ENCODE data around the gene ZC3H18.
"Not testable (repeated sequence)": the region's sequence is repeated elsewhere in the genome, so short reads cannot be mapped to it uniquely, and the experiment has no call there.

The ZC3H18 gene

DNA sequence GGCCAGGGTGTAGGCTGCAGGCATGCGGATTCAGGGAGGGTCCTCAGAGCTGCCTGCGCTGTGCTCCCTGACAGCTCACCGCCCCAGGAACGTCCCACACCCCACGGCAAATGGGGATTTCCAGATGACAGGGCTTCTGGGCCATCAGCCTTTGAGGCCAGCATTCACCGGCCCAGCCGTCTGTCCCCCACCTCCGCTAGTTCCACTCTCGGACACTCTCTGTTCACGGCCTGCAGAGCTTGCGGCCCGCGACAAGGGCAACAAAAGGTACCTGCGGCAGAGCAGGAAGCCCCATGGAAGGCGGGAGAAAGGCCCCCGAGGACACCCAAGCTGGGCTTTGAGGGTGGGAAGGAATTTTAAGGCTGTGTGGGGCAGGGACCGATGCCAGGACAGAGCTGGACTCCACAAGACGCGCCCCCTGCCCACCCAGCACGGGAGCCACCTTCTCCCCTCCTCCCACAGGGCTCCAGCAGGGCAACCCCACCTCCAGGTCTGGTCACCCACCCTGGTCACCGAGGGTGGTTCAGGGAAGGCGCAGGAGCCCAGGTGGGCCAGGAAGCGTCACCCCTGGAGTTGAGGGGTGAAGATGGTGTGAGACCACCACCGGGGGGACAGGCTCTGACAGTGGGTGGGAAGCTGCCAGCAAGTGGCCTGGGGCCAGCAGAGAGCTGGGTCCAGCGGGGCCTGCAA lies 86.2 kb downstream of the ZC3H18 start:
- peak in 2 of 3 donors; percentile 31 to 40 for DNase-seq

DNA sequence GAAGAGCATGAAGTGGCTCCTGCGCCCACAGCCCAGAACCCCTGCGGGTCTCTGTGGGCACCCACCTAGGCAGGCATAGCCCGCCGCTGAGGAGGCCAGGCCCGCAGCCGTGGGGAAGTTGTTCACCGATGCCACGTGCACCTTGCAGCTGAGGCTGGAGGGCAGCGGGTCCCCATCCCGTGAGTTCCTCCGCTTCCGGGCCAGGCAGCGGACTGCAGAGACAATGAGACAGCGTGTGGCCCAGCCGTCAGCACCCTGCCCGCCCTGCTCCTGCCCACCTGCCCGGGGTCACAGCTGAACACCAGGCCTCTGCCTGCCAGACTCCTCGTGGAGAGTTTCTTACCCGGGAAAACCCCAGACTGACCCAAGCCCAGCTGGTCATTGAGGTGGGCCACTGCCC lies 87.2 kb downstream of the ZC3H18 start:
- no peak for DNase-seq

DNA sequence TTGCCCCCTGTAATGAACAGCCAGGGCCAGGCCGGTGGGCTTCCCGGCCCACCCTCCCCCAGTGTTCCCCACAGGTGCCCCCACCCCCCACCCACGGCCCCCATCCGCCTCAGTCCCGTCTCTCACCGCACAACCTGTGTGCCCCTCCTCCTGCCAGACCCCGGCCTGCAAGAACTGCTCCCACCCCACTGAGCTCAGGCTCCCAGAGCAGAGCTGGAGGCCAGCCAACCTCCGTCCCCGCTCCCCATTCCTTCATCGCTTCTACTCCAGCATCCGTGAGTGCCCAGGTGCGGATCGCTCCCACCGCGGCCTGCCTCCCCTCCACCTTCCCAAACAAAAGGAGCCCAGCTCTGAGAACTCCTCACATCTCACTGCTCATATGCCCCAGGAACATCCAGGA lies 88.5 kb downstream of the ZC3H18 start:
- no peak for DNase-seq

DNA sequence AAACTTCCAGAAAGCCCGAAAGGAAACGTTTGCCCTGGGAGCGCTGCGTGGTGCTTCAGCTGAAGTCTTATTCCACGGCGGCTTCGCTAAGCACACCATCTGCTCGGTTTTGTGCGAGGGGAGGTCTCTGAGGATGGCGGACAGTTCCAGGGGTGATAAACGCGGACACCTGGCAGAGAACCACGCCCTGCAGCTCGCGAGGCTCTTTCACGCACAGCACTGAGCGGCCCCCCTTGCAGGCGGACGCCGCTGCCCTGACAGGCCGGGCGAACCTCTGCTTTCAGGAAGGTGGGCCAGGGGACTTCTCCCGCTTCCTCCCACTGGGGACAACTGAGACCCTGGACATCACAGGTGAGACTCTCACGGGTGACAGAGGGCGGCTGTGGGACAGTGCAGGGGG lies 89.0 kb downstream of the ZC3H18 start:
- DNase-seq, result no peak

DNA sequence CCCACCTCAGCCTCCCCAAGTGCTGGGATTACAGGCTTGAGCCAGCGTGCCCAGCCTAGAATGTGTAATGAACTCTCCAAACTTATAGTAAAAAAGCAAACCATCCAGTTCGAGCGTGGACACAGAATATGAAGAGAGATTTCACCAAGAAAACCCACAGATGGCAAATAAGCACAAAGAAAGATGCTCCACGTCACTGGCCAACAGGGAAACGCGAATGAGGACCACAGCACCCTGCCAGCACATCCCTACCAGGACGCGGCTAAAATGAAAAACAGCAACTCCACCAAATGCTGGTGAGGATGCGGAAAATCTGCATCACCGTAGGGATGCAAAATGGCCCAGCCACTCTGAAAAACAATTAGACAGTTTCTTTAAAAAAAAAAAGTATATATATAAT lies 91.3 kb downstream of the ZC3H18 start:
- DNase-seq, result no peak

DNA sequence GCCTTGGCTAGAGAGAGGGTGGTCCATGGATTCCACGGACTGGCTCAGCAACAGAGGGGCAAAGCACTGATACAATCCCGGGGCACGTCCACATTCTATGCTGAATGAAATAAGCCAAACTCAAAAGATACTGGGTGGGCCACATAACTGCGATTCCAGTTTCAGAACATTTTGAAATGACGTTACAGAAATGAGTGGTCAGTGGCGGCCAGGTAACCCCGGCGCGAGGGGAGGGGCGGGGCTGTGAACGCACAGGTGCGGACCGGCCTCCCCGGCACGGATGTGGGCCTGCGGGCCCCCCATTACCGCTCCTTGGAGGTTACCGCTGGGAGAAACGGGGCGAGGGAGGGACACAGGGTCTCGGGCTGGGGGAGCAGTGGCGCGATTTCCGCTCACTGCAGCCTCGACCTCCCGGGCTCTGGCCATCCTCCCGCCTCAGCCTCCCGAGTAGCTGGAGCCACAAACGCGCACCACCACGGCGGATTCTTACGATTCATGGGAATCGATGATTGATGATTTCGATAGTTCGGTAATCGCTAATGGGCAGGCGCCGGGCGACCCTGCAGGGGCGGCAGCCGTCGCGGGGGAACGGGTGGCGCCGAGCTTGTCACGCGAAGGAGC lies 92.1 kb downstream of the ZC3H18 start:
- no peak for DNase-seq

DNA sequence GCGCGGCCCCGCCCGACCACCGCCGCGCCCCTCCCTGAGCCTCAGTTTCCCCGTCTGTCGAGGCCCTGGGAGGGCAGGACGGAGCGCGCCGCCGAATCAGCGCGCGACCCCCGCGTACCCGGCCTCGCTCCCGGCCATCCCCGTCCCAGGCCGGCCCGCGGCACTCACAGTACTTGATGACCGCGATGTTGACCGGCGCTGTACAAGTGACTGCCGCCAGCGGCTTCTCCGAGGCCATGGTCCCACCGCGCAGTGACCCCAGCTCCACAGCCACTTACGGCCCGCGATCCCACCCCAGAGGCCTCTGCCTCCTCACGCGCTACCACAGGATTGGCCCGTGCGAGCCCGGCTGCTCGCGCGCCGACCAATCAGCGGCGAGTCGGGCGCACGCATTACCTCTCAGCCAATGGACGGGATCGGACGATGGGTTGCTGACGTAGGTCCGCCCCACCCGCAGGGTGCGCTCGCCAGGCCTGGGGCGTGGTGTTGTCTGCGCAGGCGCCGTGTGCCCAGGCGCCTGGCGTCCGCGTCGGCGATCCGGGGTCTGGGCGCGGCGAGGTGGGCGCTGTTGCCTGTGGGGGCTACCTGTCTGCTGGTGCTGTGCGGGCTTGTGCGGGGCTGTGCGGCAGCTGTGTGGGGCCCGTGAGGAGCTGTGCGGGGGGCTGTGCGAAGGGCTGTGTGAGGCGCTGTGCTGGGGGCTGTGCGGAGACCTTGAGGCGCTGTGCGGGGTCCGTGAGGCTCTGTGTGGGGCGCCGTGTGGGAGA lies 92.8 kb downstream of the ZC3H18 start, which contains the start of gene MVD:
Gene MVD (minus strand): TSS at position 249 of the 764 bp plus-strand sequence. CDS start 11 bp downstream, at position 238.
- peak; percentile 99 for DNase-seq

DNA sequence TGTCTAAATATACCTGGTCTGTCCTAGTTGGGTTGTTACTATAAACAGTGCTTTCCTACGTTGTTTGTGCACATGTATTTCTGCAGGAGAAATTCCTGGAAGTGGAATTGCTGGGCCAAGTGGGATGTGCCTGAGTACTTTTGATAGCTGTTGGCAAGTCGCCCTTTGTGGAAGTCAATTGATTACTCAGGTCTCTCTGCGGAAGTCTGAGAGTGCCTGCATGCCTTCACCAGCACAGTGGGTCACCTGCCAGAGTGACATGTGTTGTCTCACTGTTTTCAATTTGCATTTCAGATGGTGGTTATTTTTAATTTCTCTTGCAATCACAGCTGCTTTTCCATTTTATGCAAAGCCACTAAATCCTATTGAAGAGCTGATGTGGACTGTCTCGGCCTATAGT lies 94.9 kb downstream of the ZC3H18 start:
- no peak for DNase-seq

DNA sequence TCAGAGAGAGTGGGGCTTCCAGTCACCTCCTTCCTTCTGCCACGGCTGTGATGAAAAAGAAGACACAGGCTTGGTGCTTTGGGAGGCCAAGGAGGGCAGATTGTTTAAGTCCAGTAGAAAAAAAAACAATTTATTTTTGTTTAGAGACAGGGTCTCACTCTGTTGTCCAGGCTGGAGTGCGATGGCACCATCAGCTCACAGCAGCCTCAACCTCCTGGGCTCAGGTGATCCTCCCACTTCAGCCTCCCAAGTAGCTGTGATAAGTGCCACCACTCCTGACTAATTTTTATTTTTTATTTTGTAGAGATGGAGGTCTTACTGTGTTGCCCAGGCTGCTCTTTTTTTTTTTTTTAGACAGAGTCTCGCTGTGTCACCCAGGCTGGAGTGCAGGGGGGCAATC lies 95.4 kb downstream of the ZC3H18 start:
- no peak for DNase-seq

DNA sequence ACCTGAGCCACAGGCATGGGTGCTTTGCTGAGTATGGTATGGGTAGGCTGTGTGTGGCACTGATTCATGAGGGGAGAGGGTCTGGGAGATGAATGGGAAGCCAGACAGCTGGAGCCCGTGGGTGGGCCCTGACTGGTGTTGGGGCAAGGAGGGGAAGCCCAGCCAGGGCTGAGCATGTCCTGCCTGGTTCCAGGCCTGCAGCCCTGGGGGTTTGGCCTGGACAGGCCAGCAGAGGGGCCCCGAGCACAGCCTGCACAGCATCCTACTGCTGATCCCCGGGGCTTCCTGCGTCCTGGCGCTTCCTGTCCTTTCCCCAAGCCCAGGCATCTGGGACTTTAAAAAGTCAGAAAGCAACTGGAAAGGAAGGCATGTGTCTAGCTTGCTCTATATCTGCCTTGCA lies 97.3 kb downstream of the ZC3H18 start:
- peak; percentile 40 to 65 (median 51) for DNase-seq

DNA sequence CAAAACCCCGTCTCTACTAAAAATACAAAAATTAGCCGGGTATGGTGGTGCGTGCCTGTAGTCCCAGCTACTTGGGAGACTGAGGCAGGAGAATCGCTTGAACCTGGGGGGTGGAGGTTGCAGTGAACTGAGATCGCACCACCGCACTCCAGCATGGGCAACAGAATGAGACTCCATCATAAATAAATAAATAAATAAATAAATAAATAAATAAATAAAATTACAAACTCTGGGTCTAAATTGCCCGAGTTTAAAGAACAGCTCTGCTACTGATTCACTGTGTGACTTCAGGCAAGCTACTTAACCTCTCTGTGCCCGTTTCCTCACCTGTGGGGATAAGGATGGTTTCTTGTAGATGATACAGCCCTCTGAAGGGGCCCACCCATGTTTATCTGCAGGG lies 99.3 kb downstream of the ZC3H18 start:
- not testable (repeated sequence) for DNase-seq

DNA sequence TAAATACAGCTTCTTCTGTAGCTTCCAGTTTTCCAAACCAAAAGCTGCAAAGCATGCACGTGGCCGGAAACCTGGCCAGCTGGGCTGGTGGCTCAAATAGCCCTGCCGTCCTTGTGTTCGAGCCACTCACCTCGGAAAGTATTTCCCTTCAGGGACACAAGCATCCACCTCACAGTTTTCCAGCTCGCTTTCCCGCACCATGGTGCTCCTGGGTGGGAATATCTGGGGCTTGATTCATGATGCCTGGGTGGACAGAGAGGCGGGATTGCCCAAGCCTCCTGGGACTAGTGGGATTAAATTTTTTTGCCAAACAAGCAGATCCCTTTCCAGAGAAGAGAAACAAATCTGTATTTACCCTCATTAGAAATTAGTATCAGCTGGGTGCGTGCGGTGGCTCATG lies 99.8 kb downstream of the ZC3H18 start:
- no peak for DNase-seq

DNA sequence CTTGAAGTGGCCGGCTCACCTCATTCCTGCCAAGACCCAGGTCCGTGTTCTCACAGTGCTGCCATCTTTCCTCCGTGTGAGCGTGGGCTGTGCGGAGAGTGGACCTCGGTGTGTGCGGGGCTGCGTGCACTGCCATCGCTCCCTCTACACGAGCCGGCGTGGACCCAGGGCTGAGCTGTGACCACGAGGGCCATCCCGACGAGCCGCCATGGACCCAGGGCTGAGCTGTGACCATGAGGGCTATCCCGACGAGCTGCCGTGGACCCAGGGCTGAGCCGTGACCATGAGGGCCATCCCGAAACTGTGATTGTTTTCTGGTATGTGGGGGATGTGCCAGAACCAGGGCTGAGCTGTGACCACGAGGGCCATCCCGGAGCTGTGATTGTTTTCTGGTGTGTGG lies 101.6 kb downstream of the ZC3H18 start:
- no peak for DNase-seq

DNA sequence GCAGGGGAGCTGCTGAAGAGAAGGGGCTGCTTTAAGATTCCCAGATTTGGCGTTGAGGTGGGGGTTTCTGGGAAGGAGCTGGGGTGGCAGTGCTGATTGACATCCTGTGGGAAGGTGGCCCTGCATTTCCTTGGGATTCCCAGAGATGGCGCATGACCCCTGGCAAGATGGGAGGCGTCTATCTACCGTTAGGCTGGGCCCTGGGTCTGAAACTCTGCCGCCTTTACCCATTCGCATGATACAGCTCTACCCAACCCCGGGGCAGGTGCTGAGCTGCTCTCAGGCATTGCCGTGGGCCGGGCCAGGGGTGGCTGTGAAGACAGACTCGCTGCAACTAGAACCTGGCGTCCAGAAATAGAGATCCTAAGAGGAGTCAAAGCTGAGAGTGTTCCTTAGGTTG lies 102.6 kb downstream of the ZC3H18 start:
- peak in 1 of 3 donors; percentile 47 for DNase-seq

DNA sequence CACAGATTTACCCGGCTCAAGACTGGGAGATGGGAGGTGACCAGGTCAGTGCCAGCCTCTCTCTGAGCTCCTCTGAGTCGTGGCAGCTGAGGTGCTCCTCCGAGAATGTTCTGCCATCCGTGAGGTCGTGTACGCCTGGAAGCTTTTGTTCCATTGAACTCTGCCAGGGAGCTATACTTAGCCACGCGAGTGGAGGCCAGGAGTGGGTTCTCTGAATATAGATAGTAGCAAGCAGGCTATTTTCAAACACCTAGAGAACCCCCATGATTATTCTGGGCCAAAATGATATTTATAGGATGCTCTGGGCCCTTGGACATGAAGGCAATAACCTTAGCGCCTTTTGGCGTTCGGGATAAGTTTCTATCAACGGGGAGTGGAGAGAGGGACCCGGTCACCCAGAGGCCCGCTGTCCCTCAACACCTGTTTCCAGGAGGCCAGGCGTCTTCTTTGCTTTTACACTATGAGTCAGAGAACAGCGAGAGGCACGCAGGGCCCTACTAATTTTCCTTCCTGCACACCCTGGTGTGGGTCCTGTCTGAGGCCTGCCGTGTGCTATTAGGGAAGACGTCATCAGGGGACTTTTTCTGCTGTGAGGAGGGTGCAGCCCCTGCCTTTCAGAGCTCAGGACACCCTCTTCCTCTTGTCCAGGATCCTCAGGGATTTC lies 103.6 kb downstream of the ZC3H18 start:
- no peak for DNase-seq

DNA sequence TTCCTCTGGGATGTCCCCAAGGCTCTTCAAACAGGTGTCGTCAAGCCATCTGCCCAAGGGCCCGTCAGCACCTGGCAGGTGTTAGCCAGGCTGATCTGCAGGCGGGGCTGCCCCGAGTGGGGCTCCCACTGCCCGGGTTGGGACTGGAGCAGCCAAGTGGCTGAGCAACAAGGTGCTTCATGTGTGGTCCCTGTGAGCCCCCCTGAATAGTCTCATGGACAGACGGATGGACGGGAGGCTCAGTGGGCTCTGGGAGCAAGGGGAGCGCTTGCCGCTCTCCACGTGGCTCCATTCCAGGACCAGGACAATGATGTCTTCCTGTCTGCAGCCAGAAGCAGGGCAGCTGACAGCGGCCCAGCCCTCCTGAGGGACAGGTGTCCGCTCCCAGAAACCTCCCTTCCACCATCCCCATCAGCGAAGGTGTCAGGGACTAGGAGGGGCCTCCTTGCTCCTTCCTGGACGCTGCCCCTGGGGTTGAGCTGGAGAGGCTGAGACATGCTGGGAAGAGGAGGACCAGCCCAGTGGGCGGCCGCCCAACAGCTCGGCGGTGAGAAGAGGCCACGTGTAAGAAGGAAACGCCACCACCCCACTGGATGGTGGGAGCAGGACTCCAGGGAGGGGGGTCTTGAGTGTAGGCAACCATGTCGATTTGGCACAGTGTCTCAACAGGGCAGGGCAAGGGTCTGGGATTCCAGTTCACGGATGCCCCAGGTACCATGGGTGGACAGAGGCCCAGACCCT lies 106.5 kb downstream of the ZC3H18 start:
- no peak for DNase-seq

DNA sequence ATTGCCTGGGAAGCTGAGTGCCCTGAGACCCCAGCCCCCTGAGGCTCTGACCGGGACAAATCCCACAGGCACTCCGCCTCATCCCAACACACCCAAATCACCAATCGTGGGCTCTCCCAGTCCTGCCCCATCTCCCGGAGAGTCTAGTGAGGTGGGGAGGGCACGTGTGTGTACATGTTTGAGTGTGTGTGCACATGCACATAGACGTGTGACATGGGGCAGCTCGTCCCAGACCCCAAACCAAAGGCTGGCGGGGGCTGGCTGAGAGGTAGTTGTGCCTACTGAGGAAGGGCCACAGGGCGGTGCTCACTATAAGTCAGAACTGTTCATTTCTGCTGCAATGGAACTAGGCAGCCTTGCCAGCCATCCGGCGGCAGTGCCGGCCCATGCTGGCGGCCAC lies 107.5 kb downstream of the ZC3H18 start:
- no peak for DNase-seq

DNA sequence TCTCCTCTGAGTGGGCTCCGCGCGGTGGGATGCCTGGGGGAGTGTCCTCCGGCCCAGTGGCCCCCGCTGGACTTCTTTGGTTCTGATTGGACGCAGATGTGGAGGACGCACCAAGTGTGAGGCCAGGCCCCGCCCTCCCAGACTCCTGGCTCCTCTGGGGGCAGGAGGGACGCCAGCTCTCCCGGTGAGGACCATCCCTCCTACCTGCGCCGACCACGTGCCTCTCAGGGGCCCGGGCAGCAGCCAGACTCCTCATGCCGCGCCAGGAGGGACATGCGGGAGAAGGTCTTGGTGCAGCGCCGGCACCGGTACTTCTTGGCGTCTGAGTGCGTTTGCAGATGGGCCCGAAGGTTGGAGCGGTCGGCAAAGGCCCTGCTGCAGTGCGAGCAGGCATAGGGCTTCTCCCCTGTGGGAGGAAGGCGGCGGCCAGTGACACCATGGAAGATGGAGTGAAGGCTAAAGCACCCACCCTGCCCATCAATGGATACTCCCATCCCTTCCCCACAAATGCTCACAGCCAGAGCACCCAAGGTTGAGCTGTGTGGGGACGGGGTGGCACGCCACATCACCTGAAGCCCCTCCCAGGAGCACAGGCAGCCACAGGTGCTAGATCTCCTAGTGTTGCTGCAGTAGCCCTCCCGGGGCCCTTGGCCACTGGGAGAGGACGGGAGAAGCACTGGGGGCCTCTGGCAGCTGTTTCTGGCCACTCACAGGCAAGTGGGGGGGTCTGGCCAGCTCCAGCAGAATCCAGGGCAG lies 108.2 kb downstream of the ZC3H18 start:
- no peak for DNase-seq

DNA sequence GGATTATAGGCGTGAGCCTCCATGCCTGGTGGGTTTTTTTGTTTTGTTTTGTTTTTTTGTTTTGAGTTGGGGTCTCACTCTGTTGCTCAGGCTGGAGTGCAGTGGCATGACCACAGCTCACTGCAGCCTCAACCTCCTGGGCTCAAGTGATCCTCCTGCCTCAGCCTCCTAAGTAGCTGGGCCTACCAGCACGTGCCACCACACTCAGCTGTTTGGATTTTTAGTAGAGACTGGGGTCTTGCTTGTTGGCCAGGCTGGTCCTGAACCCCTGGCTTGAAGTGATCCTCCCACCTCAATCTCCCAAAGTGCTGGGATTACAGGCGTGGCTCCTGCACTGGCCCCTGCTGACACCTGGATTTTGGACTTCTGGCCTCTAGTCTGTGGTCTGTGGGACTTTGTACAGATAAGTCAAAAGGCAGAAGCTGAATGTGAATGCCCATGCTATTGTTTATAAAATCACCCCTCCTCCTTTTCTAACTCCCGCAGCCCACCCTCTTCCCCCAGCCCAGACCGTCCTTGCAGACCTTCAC lies 110.4 kb downstream of the ZC3H18 start:
- no peak for DNase-seq

DNA sequence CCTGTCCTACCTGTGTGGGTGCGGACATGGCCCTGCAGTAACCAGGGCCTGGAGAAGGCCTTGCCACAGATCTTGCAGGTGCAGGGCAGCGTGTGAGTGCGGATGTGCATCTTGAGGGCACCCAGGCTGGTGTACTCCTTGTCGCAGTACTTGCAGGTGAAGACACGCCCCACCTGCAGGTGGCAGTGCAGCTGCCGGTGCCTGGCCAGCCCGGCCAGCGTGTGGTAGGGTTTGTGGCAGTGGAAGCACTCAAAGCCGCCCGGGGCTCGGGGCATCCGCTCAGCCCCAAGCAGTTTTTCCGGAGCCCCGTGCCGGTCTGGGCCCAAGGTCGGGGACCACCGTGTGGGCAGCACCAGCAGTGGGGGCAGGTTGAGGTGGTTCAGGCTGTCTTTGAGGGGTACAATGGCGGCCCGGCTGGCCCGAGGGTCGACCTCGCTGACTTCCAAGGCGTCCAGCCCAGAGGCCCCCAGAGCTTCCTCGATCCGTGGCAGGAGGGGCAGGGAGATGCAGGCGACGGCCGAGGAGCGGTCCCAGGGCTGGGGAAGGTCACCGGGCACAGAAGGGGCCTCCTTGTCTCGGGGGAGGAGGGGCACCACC lies 111.0 kb downstream of the ZC3H18 start:
- DNase-seq, result no peak
